BLaER1 (cell line): ENCODE results near the gene MGRN1.

Experiments
- H3K27ac ChIP-seq: shearing (Covaris generic); formaldehyde crosslinking; 2 replicates; pipeline ENCODE4 v1.8.1; 2022
- H3K27me3 ChIP-seq: shearing (Covaris generic); formaldehyde crosslinking; 2 replicates; pipeline ENCODE4 v1.8.1; 2022
- H3K36me3 ChIP-seq: shearing (Covaris generic); formaldehyde crosslinking; 2 replicates; pipeline ENCODE4 v1.8.1; 2022
- H3K4me1 ChIP-seq: shearing (Covaris generic); formaldehyde crosslinking; 2 replicates; pipeline ENCODE4 v1.8.1; 2022
- H3K4me2 ChIP-seq: shearing (Covaris generic); formaldehyde crosslinking; 2 replicates; pipeline ENCODE4 v1.8.1; 2022
- H3K4me3 ChIP-seq: shearing (Covaris generic); formaldehyde crosslinking; 2 replicates; pipeline ENCODE4 v1.8.1; 2022
- H3K9ac ChIP-seq: shearing (Covaris generic); formaldehyde crosslinking; 2 replicates; pipeline ENCODE4 v1.8.1; 2022
- H3K9me3 ChIP-seq: shearing (Covaris generic); formaldehyde crosslinking; 2 replicates; pipeline ENCODE4 v1.8.1; 2022
- H4K20me1 ChIP-seq: shearing (Covaris generic); formaldehyde crosslinking; 2 replicates; pipeline ENCODE4 v1.8.1; 2022
- Cebpa-rat ChIP-seq: shearing (Covaris generic); IDR thresholded peaks from 2 replicates; pipeline ENCODE4 v1.8.1; 2022

Gene MGRN1

DNA sequence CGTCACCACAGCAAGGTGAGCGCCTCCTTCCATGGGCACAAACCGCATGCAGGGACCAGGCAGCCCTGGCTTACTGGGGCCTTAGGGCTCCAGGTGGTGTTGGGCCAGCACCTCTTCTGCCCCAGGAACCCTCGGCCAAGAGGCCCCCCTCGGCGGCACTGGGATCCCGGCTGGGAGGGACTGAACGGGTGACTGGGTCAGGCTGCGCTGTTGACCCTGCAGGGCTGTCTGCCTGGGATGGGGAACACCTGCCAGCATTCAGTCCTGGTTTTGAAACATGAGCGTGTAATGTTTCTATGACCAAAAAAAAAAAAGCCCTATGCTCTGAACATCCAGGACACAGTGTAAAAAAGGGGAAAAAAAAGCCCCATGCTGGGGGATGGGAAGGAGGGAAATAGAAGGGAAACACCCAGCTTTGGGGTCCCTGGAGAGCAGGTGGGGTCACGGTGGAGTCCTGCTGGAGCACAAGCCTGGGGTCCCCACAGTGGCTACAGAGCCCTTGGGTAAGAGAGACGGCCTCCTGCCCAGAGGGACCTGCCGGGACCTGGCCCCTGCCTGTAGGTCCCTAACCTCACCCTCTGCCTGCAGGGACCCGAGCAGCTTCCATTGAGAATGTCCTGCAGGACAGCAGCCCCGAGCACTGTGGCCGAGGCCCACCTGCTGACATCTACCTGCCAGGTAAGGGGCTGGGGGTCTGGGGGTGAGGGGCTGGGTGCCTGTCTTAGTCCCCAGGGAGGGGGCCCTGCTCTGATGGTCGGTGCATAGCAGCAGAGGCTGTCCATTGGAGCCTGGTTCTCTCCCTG lies 58.8 kb downstream of the MGRN1 start:
- no peak overlapping the region for H3K27ac ChIP-seq
- no peak overlapping the region for H3K4me3 ChIP-seq
- peaks cover 82% of the 10 kb centered on the region for H3K36me3 ChIP-seq
- no peak overlapping the region for H3K4me2 ChIP-seq
- H3K9me3 ChIP-seq: no peaks in the 10 kb centered on the region
- peaks cover 28% of the 10 kb centered on the region for H4K20me1 ChIP-seq
- H3K4me1 ChIP-seq: peaks cover 35% of the 10 kb centered on the region
- no peaks in the 10 kb centered on the region for H3K27me3 ChIP-seq
- TF ChIP-seq Cebpa-rat: no peak
- no peak overlapping the region for H3K9ac ChIP-seq

DNA sequence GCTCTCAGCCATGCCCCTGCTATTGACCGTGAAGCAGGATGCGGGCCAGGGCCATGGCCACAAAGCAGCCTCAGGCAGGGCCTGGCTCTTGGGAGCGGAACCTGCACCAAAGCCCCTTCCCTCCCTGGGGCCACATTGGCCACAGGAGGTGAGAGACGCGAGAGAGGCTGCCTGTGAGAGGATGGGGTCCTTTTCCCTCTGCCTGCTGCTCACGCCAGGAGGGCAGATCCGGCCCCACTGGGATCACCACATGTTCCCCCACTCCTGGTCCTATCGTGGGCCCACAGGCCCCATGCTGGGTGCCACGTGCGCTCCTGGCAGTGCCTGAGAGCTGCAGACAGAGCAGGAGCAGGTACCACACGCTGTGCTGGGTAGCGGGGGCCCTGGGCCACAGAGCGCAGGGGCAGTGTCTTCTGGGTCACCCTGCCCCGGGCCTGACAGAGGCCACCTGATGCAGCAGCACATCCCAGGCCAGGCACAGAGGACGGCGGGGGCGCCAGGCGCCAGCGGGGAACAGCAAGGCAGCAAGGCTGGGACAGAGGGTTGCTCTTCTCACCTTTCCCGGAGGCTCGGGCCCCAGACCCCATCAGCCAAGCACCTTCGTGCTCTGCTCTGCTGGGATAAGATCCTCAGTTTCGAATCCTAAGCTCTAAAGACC lies 59.6 kb downstream of the MGRN1 start:
- no peaks in the 10 kb centered on the region for H3K27me3 ChIP-seq
- TF ChIP-seq Cebpa-rat: no peak
- H3K27ac ChIP-seq: no peak overlapping the region; the same call in 1 of the 2 replicates
- H3K9me3 ChIP-seq: no peaks in the 10 kb centered on the region
- H3K4me2 ChIP-seq: no peak overlapping the region
- peaks cover 76% of the 10 kb centered on the region for H3K36me3 ChIP-seq
- H3K4me3 ChIP-seq: no peak overlapping the region
- no peak overlapping the region for H3K9ac ChIP-seq
- H3K4me1 ChIP-seq: peaks cover 38% of the 10 kb centered on the region
- H4K20me1 ChIP-seq: peaks cover 27% of the 10 kb centered on the region

DNA sequence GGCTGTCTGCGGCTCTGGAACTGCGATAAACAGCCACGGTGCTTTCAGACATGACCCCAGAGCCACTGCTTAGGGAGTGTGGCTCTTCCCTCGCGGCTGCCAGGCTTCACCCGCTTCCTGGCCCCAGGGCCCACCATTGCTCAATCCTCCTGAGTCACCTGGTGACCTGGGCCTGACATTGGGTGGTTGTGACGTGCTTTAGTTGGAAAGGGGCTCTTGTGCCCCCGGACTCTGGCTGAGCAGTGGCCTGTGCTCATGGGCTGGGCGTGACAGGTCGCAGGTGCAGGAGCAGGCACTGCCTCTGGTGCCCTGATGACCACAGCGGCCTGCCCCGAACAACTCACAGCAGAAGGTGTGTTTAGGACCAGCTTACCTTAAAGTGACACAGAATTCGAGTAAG lies 60.1 kb downstream of the MGRN1 start:
- H3K27me3 ChIP-seq: no peaks in the 10 kb centered on the region
- peaks cover 33% of the 10 kb centered on the region for H4K20me1 ChIP-seq
- TF ChIP-seq Cebpa-rat: no peak
- peaks cover 72% of the 10 kb centered on the region for H3K36me3 ChIP-seq
- H3K4me2 ChIP-seq: no peak overlapping the region
- H3K4me1 ChIP-seq: peaks cover 43% of the 10 kb centered on the region
- H3K9ac ChIP-seq: 0 out of 2 replicates have a peak overlapping the region, but pooled peaks have one; percentile 7
- H3K9me3 ChIP-seq: no peaks in the 10 kb centered on the region
- H3K4me3 ChIP-seq: no peak overlapping the region
- no peak overlapping the region for H3K27ac ChIP-seq

DNA sequence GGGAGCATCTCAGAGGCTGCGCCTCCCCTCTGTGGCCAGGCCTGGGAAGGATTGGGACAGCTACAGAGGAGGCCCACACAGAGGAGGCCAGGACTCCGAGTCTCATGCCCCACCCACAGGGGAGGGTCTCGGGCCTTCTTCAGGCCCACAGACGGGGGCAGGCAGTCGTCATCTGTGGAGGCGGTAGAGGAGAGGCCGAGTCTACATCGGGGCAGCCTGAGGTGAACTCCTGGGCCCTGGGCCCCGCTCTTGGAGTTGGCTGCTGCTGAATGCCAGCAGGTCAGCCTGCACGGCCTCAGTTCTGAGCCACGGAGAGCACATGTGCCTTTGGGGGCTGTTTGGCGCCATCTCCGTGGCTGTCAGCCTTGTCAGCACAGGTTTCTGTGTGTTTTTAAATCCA lies 60.7 kb downstream of the MGRN1 start:
- H4K20me1 ChIP-seq: peaks cover 38% of the 10 kb centered on the region
- 0 out of 2 replicates have a peak overlapping the region, but pooled peaks have one; percentile 9 for H3K27ac ChIP-seq
- no peak overlapping the region for H3K4me2 ChIP-seq
- peaks cover 67% of the 10 kb centered on the region for H3K36me3 ChIP-seq
- no peaks in the 10 kb centered on the region for H3K9me3 ChIP-seq
- TF ChIP-seq Cebpa-rat: no peak
- H3K9ac ChIP-seq: peak overlapping the region; percentile 7; the same call in 1 of the 2 replicates
- H3K27me3 ChIP-seq: no peaks in the 10 kb centered on the region
- H3K4me3 ChIP-seq: no peak overlapping the region
- peaks cover 49% of the 10 kb centered on the region for H3K4me1 ChIP-seq

DNA sequence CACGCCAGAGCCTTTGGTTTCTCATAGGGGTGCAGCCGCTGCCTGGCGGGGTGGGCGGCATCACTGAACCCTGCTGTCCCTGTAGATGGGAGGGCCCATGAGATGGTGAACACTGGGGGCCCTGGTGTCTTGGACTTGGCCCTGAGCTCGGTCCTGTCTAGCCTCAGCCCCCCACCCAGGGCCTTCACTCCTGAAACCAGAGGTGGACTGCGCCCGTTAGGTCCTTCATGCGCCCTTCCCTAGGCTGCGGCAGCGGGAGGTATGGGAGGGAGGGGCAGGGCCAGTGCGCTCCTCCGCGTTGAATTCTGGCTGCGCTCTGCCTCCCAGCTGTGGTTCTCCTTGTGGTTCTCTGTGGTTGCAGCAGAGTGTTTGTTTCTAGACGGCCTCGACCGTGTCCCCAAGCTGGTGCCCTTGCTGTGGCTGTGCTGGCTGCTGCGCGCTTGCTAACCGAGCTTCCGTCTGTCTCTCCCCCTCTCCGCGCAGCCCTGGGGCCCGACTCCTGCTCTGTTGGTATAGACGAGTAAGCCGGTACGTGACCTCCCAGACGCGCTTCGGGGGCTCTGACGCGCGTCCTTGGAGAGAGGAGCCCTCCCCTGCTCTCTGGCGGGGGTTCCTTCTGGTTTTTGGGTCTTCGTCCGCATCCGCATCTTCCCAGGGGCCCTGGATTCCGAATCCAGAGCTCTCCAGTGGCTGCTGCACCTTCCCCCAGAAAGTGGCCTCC lies 61.3 kb downstream of the MGRN1 start:
- H3K9ac ChIP-seq: peak overlapping the region; percentile 7; the same call in 1 of the 2 replicates
- H4K20me1 ChIP-seq: peaks cover 39% of the 10 kb centered on the region
- H3K36me3 ChIP-seq: peaks cover 62% of the 10 kb centered on the region
- no peaks in the 10 kb centered on the region for H3K27me3 ChIP-seq
- H3K9me3 ChIP-seq: no peaks in the 10 kb centered on the region
- no peak overlapping the region for H3K4me2 ChIP-seq
- peak overlapping the region; percentile 18; the same call in 1 of the 2 replicates for H3K27ac ChIP-seq
- H3K4me1 ChIP-seq: peaks cover 54% of the 10 kb centered on the region
- no peak overlapping the region for H3K4me3 ChIP-seq
- no peak for TF ChIP-seq Cebpa-rat

DNA sequence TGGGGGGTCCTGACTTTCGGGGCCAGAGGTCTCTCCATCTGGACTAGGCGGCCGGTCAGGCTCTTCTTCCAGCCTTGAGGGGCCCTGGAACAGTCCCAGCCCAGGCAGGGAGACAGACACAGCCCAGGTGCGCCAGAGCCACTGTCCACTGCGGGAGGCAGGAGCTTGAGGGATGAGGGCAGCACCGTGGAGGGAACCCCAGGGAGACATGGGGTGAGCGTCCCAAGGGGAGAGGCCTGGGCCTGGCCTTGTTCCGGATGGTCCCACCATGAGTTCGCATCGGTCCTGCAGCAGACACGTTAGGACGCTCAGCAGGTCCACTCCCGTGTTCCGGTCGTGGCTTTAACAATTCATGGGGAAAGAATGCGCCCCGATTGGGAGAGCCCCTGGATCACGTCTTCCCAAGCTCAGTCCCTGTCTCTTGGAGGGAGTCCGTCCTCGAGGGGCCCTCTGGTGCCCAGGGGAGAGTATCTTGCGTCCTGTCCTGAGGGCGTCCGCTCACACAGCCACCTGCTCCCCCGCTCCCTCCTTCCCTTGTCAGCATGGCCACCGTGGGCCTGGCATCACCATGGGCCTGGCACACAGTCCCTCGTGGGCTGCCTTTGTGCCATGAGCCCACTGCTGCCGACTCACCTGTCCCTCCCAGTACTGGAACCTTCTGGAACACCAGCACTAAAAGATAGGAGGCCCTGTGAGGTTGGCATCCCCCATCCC lies 62.0 kb downstream of the MGRN1 start:
- Histone ChIP-seq H3K4me2 (peak overlapping the region; percentile 99; the same call in 1 of the 2 replicates), H3K27me3 (no peaks in the 10 kb centered on the region), H3K4me1 (peaks cover 61% of the 10 kb centered on the region), H3K9ac (0 out of 2 replicates have a peak overlapping the region, but pooled peaks have one; percentile 24), H3K9me3 (no peaks in the 10 kb centered on the region), H3K27ac (peak overlapping the region; percentile 18; the same call in 1 of the 2 replicates), H3K36me3 (peaks cover 55% of the 10 kb centered on the region), H4K20me1 (peaks cover 32% of the 10 kb centered on the region), H3K4me3 (no peak overlapping the region)
- TF ChIP-seq Cebpa-rat: no peak

DNA sequence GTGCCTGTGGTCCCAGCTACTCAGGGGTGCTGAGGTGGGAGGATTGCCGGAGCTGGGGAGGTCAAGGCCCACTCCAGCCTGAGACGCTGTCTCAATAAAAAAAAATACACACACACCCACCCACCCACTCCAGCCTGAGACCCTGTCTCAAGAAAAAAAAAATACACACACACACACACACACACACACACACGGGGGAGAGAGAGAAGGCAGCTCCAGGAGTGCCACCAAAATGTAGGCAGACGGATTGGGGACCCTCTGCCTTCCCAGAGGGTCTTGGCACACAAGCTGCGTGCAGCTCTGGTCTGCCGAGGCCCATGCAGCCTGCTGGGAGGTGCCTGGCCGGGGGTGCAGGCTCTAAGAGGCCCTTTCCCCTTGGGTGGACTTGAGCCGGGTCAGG lies 62.8 kb downstream of the MGRN1 start:
- peak overlapping the region; percentile 90 for H3K27ac ChIP-seq
- H4K20me1 ChIP-seq: peaks cover 32% of the 10 kb centered on the region
- peaks cover 47% of the 10 kb centered on the region for H3K36me3 ChIP-seq
- no peak overlapping the region for H3K4me3 ChIP-seq
- no peak for TF ChIP-seq Cebpa-rat
- H3K9me3 ChIP-seq: no peaks in the 10 kb centered on the region
- peaks cover 69% of the 10 kb centered on the region for H3K4me1 ChIP-seq
- H3K9ac ChIP-seq: peak overlapping the region; percentile 71; the same call in 1 of the 2 replicates
- H3K27me3 ChIP-seq: no peaks in the 10 kb centered on the region
- peak overlapping the region; percentile 99 for H3K4me2 ChIP-seq

DNA sequence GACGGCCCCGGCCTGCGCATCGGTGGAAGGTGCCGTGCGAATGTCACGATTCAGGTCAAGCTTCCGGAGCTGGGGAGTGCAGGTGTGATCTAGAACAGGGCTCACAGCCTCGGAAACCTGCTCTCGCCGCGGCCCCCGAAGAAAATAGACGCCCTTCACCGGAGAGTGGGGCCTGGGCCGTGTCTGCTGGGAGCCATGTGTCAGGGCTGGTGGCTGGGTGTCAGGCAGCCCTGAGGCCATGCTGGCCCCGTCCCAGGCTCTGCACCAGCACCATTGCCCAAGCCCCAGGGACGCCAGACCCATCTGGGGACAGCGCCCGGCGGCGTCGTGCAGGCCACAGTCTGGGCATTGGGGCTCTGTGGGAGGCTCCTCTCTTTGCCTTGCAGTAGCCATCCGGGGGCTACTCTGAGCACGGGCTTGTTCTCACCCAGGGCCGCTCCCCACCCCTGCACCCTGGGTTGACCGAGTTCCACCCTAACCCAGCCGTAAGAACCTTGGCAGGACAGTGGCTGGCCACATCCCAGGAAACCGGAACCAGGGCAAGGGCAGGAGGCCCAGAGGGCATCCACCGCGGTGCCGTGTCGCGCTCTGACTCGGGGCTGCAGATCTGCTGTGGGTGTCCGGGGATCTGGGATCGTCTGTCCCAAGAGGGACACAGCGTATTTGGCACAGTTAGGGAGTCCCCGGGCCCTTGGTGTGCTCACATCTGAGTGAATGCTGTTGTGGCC lies 63.5 kb downstream of the MGRN1 start:
- no peaks in the 10 kb centered on the region for H3K27me3 ChIP-seq
- no peak for TF ChIP-seq Cebpa-rat
- H3K4me1 ChIP-seq: peaks cover 76% of the 10 kb centered on the region
- peak overlapping the region; percentile 71 for H3K9ac ChIP-seq
- no peaks in the 10 kb centered on the region for H3K9me3 ChIP-seq
- H3K4me2 ChIP-seq: peak overlapping the region; percentile 99
- peak overlapping the region; percentile 90 for H3K27ac ChIP-seq
- peaks cover 40% of the 10 kb centered on the region for H3K36me3 ChIP-seq
- peaks cover 32% of the 10 kb centered on the region for H4K20me1 ChIP-seq
- peak overlapping the region; percentile 56 for H3K4me3 ChIP-seq

DNA sequence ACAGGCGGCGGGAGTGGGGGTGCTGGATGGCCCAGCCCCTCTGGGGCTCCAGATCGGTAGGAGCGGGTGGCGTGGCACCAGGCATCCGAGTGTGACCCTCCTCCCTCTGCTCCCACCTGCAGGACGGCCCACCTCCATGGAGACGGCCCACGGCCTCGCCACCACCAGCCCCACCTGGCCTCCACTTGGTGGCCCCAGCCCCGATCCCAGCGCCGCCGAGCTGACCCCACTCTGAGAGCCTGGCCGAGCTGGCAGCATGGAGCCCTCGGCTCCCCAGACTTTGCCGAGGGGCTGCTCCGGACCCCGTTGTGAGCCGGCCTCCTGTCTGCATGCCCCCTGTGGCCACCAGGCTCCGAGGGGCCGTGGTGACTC lies 64.0 kb downstream of the MGRN1 start:
- Histone ChIP-seq H3K27ac (peak overlapping the region; percentile 90), H3K36me3 (peaks cover 35% of the 10 kb centered on the region), H3K4me2 (peak overlapping the region; percentile 99), H3K4me3 (peak overlapping the region; percentile 56), H4K20me1 (peaks cover 32% of the 10 kb centered on the region), H3K9me3 (no peaks in the 10 kb centered on the region), H3K27me3 (no peaks in the 10 kb centered on the region), H3K4me1 (peaks cover 77% of the 10 kb centered on the region), H3K9ac (peak overlapping the region; percentile 71)
- no peak for TF ChIP-seq Cebpa-rat
